Gastrocnemius medialis (tissue), 4 donors: Measurements from ENCODE around the gene FNDC3B. TPM values are rescaled to one million over a fixed set of nuclear protein-coding genes. Genes with fewer than 3 reads are reported as not detected.

Experiments
- ATAC-seq, 2 donors: fragments of 150-250 bp; one replicate each; pipeline ENCODE4 v1.9.1; 2016
- DNase-seq, 2 donors: peaks; one replicate each; pipeline ENCODE4 v3.0.0-alpha.2; 2019
- H3K27ac ChIP-seq, 4 donors: fragments of 200-600 bp; sonication (generic); 1 replicate in 1 of 4; 2 replicates in 3 of 4; pipeline ENCODE4 v1.5.1; 2016 to 2018; ENCODE audit warnings: mild to moderate bottlenecking in 2 of 4, moderate library complexity in 1 of 4
- H3K27me3 ChIP-seq, 3 donors: fragments of 200-600 bp; sonication (generic) in 2 of 3; 1 replicate in 1 of 3; 2 replicates in 2 of 3; pipeline versions ENCODE4 v1.5.1 to v1.6.0; 2016 to 2019; ENCODE audit warnings: mild to moderate bottlenecking in 1 of 3, moderate library complexity in 1 of 3
- H3K36me3 ChIP-seq, 2 donors: fragments of 200-600 bp; sonication (generic) in 1 of 2; one replicate each; pipeline ENCODE4 v1.5.1; 2017 to 2018
- H3K4me1 ChIP-seq, 2 donors: fragments of 200-600 bp; sonication (generic) in 1 of 2; one replicate each; pipeline ENCODE4 v1.5.1; 2016 to 2017; ENCODE audit warnings: mild to moderate bottlenecking in 2 of 2
- H3K4me3 ChIP-seq, 4 donors: fragments of 200-600 bp; sonication (generic) in 3 of 4; 1 replicate in 1 of 4; 2 replicates in 3 of 4; pipeline ENCODE4 v1.5.1; 2016 to 2019; ENCODE audit warnings: mild to moderate bottlenecking in 2 of 4
- H3K9me3 ChIP-seq, 3 donors: fragments of 200-600 bp; sonication (generic) in 2 of 3; 1 replicate in 1 of 3; 2 replicates in 2 of 3; pipeline ENCODE4 v1.5.1; 2016 to 2019
- CTCF ChIP-seq, 5 experiments: fragments of 450-650 bp in 3 of 5; fragments of 200-600 bp in 2 of 5; sonication (generic) in 2 of 5; IDR thresholded peaks in 4 of 5; conservative IDR thresholded peaks in 1 of 5; 1 replicate in 4 of 5; 2 replicates in 1 of 5; pipeline ENCODE4 v1.5.1; 2016 to 2019; ENCODE audit warnings: antibody characterized with exemption in 5 of 5, mild to moderate bottlenecking in 3 of 5, moderate library complexity in 3 of 5
- POLR2A ChIP-seq, 2 donors: fragments of 450-650 bp; IDR thresholded peaks; one replicate each; pipeline ENCODE4 v1.6.1; 2017; ENCODE audit warnings: antibody characterized with exemption in 2 of 2, mild to moderate bottlenecking in 2 of 2, moderate library complexity in 2 of 2
- in situ Hi-C, 4 donors: fragments of 200-750 bp; cut with MboI; loops; one replicate each; pipeline versions ENCODE4 v1.15.0 to v1.8.0; 2017; ENCODE audit warnings: low sequenced_read_pairs in 4 of 4
- intact Hi-C: fragments of 100-400 bp; cut with DNase I; formaldehyde crosslinking; loops from one replicate; pipeline ENCODE4 v1.15.1; 2023; ENCODE audit warnings: low total_unique reads
- total RNA-seq, 4 donors: library from RNA; depleted of rRNA; stranded (reverse); fragments of >200 nt; gene quantifications; one replicate each; pipeline versions ENCODE4 v1.1.0 to v1.2.3, GENCODE V29; 2016

FNDC3B gene
- total RNA-seq, 4 donors from 2014 or later, result 42.5 to 110 (median 74.2) TPM

- no peak overlapping the region for H3K27ac ChIP-seq
- H3K36me3 ChIP-seq, result no peaks in the 10 kb centered on the region
- intact Hi-C loops, result loop anchor here (5.0 kb wide), 1 partner anchor 102 kb away; no protein-coding TSS in a partner anchor
- no peaks in the 10 kb centered on the region for H3K27me3 ChIP-seq
- in situ Hi-C loops, result no loop called here
- no peak overlapping the region for H3K4me3 ChIP-seq
- TF ChIP-seq CTCF (IDR thresholded peaks at IDR 0.05 in 4 of 5, conservative IDR thresholded peaks at IDR 0.05 in 1 of 5), result no peak
- TF ChIP-seq POLR2A (IDR thresholded peaks at IDR 0.05), result no peak
- no peaks in the 10 kb centered on the region for H3K9me3 ChIP-seq
- ATAC-seq, result no peak
- DNase-seq, result no peak
- peaks cover 53 to 60% of the 10 kb centered on the region in 2 donors for H3K4me1 ChIP-seq
Measured at GRCh38 chr3:172144601-172145000, 105.2 kb downstream of the FNDC3B start.

GRCh38 chr3:172145031-172145686 lies 105.8 kb downstream of the FNDC3B start:
- TF ChIP-seq CTCF (IDR thresholded peaks at IDR 0.05 in 4 of 5, conservative IDR thresholded peaks at IDR 0.05 in 1 of 5) (no peak), POLR2A (IDR thresholded peaks at IDR 0.05) (no peak)
- DNase-seq (no peak), ATAC-seq (no peak)
- in situ Hi-C loops, result no loop called here
- intact Hi-C loops, result no loop called here
- no peaks in the 10 kb centered on the region for H3K9me3 ChIP-seq
- no peak overlapping the region for H3K4me3 ChIP-seq
- H3K36me3 ChIP-seq, result no peaks in the 10 kb centered on the region
- H3K27me3 ChIP-seq, result no peaks in the 10 kb centered on the region
- peaks cover 47 to 55% of the 10 kb centered on the region in 2 donors for H3K4me1 ChIP-seq
- H3K27ac ChIP-seq, result no peak overlapping the region

GRCh38 chr3:172146349-172146748 lies 107.0 kb downstream of the FNDC3B start:
- Histone ChIP-seq H3K9me3 (no peaks in the 10 kb centered on the region), H3K27ac (no peak overlapping the region), H3K4me1 (peaks cover 40 to 49% of the 10 kb centered on the region in 2 donors), H3K36me3 (no peaks in the 10 kb centered on the region), H3K27me3 (no peaks in the 10 kb centered on the region), H3K4me3 (no peak overlapping the region)
- no peak for DNase-seq
- in situ Hi-C loops, result no loop called here
- intact Hi-C loops, result no loop called here
- ATAC-seq, result no peak
- TF ChIP-seq CTCF (IDR thresholded peaks at IDR 0.05 in 4 of 5, conservative IDR thresholded peaks at IDR 0.05 in 1 of 5), result no peak
- no peak for TF ChIP-seq POLR2A (IDR thresholded peaks at IDR 0.05)

- DNase-seq, result no peak
- no peak for ATAC-seq
- H3K4me3 ChIP-seq, result no peak overlapping the region
- H3K36me3 ChIP-seq, result no peaks in the 10 kb centered on the region
- peaks cover 40 to 49% of the 10 kb centered on the region in 2 donors for H3K4me1 ChIP-seq
- TF ChIP-seq CTCF (IDR thresholded peaks at IDR 0.05 in 4 of 5, conservative IDR thresholded peaks at IDR 0.05 in 1 of 5) (no peak), POLR2A (IDR thresholded peaks at IDR 0.05) (no peak)
- no peaks in the 10 kb centered on the region for H3K27me3 ChIP-seq
- no peak overlapping the region for H3K27ac ChIP-seq
- no peaks in the 10 kb centered on the region for H3K9me3 ChIP-seq
- intact Hi-C loops, result no loop called here
- in situ Hi-C loops, result no loop called here
Measured at GRCh38 chr3:172147113-172147818, 107.9 kb downstream of the FNDC3B start.
